Measurements from ENCODE around the gene UBE2G2. TPM values are rescaled to one million over a fixed set of nuclear protein-coding genes. Genes with fewer than 3 reads are reported as not detected.

The UBE2G2 gene
- total RNA-seq, 6 donors from 2014 or later, result 74.4 to 218 (median 80.1) TPM

DNA sequence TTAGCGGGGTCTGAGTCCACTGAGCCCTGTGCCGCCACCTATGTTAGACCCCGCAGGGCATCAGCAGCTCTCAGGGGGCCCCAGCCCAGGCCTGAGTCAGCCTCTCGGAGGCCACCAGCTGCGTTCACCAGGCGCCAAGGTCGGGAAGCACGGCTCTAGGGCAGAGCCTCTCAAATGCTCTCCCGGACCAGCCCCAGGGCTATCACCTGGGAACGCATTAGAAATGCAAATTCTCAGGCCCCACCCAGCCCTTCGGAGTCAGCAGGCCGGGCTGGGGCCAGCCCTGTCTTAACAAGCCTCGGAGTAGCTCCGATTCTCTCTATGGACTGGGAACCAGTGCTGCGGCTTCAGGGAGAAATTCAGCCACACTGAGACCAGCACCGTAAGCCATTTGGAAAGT, 53.0 kb downstream of the UBE2G2 start:
- Histone ChIP-seq H3K27me3 (no peaks in the 10 kb centered on the region), H3K4me1 (no peaks in the 10 kb centered on the region), H3K27ac (no peak overlapping the region), H3K9me3 (no peaks in the 10 kb centered on the region), H3K4me3 (no peak overlapping the region), H3K36me3 (no peaks in the 10 kb centered on the region)
- ATAC-seq (ENCODE audit: low FRiP score in 2 of 2), result no peak
- TF ChIP-seq EP300 (IDR thresholded peaks at IDR 0.05), result no peak
- no peak for TF ChIP-seq POLR2A (IDR thresholded peaks at IDR 0.05)
- no peak for TF ChIP-seq POLR2AphosphoS5 (IDR thresholded peaks at IDR 0.05)
- TF ChIP-seq, protein P1, sequence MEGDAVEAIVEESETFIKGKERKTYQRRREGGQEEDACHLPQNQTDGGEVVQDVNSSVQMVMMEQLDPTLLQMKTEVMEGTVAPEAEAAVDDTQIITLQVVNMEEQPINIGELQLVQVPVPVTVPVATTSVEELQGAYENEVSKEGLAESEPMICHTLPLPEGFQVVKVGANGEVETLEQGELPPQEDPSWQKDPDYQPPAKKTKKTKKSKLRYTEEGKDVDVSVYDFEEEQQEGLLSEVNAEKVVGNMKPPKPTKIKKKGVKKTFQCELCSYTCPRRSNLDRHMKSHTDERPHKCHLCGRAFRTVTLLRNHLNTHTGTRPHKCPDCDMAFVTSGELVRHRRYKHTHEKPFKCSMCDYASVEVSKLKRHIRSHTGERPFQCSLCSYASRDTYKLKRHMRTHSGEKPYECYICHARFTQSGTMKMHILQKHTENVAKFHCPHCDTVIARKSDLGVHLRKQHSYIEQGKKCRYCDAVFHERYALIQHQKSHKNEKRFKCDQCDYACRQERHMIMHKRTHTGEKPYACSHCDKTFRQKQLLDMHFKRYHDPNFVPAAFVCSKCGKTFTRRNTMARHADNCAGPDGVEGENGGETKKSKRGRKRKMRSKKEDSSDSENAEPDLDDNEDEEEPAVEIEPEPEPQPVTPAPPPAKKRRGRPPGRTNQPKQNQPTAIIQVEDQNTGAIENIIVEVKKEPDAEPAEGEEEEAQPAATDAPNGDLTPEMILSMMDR (IDR thresholded peaks at IDR 0.05), result no peak
- 60 to 70% methylated on average over 14 to 16 of the region's 16 CpGs for WGBS, 2 donors
- DNase-seq, result peak in 1 of 2 donors; percentile 56

DNA sequence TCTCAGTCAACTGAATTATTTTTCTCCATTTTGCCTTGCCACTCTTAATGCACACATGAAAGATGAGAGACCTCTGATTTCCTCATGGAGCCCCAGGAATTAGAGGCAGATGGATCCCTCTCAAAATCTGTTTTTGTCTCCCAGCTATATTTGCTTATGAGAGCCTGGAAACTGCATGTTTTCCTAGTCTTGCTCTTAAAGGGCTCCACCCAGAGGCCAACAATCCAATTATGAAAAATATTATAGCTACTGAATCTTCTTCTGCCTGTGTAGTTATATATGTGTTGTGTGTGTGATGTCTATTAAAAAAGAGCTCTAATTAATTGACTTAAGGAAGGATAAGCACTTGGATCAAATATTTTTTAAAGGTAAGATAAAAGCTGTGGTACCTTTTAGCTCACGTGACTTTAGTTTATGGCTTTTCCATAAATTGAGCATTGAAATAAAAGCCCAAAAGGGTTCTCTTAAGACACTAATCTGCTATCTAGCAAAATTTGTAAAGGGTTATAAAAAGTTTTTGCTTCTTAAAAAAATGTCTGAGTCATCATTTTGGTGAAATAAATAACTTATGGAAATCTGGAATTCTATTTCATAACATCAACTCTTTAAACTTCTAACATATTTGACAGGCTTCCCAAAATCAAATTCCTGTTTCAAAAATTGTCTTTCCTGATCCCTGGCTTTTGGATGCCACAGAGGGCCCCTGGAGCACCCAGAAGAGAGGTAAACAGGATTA, 59.0 kb downstream of the UBE2G2 start:
- Histone ChIP-seq H3K36me3 (no peaks in the 10 kb centered on the region), H3K4me1 (no peaks in the 10 kb centered on the region), H3K27me3 (no peaks in the 10 kb centered on the region), H3K4me3 (no peak overlapping the region), H3K9me3 (peaks cover 5 to 16% (median 8%) of the 10 kb centered on the region in 4 donors), H3K27ac (no peak overlapping the region)
- WGBS, 2 donors, result 94 to 98% methylated on average over 1 of the region's 1 CpG
- ATAC-seq (ENCODE audit: low FRiP score in 2 of 2), result no peak
- no peak for TF ChIP-seq EP300 (IDR thresholded peaks at IDR 0.05)
- no peak for TF ChIP-seq POLR2A (IDR thresholded peaks at IDR 0.05)
- TF ChIP-seq, protein P1 (IDR thresholded peaks at IDR 0.05), result no peak
- no peak for TF ChIP-seq POLR2AphosphoS5 (IDR thresholded peaks at IDR 0.05)
- no peak for DNase-seq

DNA sequence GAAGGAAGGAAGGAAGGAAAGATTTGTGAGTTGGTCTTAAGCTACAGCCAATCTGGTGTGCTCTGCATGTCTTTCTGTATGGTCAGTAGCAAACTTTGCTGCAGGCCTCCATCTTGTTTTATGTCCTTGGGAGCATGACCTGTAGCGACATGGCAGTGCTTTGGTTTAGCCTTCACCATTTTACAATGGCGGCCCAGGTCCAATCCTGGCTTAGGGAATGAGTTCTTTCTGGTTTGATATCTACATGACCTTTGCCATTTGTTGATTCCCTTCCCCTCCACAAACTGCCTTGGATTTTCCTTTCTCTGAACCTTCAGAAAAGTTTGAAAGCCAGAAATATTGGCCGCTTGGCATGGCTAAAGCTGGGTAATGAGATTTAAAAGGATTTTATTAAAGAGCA, 59.7 kb downstream of the UBE2G2 start:
- Histone ChIP-seq H3K4me1 (no peaks in the 10 kb centered on the region), H3K36me3 (no peaks in the 10 kb centered on the region), H3K27ac (no peak overlapping the region), H3K4me3 (no peak overlapping the region), H3K9me3 (peaks cover 10 to 22% (median 12%) of the 10 kb centered on the region in 4 donors), H3K27me3 (no peaks in the 10 kb centered on the region)
- DNase-seq (no peak), ATAC-seq (ENCODE audit: low FRiP score in 2 of 2) (no peak)
- WGBS, 2 donors, result 95 to 97% methylated on average over 3 of the region's 3 CpGs
- TF ChIP-seq, protein P1 (IDR thresholded peaks at IDR 0.05), result no peak
- TF ChIP-seq POLR2A (IDR thresholded peaks at IDR 0.05) (no peak), EP300 (IDR thresholded peaks at IDR 0.05) (no peak), POLR2AphosphoS5 (IDR thresholded peaks at IDR 0.05) (no peak)

DNA sequence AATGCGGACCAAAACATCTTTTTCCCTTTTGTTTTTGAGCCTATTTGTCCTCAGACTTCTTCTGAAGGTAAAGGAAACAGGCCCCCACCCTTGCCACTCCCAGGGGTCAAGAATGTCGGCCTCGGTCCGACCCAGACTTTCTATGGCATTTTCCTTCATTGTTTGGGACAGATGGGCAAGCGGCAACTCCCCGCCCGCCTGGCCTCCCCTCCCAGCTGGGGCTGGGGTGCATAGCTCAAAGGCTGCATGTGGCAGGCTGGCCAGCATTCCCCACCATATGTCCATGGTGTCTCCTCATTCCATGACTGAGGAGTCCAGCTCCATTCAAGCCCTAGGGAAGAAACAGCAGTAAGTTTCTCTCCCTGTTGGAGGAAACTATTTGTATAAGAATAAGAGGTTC, 60.9 kb downstream of the UBE2G2 start:
- H3K4me3 ChIP-seq, result no peak overlapping the region
- H3K27ac ChIP-seq, result no peak overlapping the region
- ATAC-seq (ENCODE audit: low FRiP score in 2 of 2) (no peak), DNase-seq (peak in 1 of 2 donors; percentile 40)
- no peaks in the 10 kb centered on the region for H3K4me1 ChIP-seq
- no peaks in the 10 kb centered on the region for H3K27me3 ChIP-seq
- TF ChIP-seq EP300 (IDR thresholded peaks at IDR 0.05), result no peak
- no peak for TF ChIP-seq POLR2A (IDR thresholded peaks at IDR 0.05)
- TF ChIP-seq POLR2AphosphoS5 (IDR thresholded peaks at IDR 0.05), result no peak
- TF ChIP-seq, protein P1 (IDR thresholded peaks at IDR 0.05), result no peak
- 82 to 92% methylated on average over 7 of the region's 7 CpGs for WGBS, 2 donors
- peaks cover 10 to 34% (median 12%) of the 10 kb centered on the region in 4 donors for H3K9me3 ChIP-seq
- H3K36me3 ChIP-seq, result no peaks in the 10 kb centered on the region

DNA sequence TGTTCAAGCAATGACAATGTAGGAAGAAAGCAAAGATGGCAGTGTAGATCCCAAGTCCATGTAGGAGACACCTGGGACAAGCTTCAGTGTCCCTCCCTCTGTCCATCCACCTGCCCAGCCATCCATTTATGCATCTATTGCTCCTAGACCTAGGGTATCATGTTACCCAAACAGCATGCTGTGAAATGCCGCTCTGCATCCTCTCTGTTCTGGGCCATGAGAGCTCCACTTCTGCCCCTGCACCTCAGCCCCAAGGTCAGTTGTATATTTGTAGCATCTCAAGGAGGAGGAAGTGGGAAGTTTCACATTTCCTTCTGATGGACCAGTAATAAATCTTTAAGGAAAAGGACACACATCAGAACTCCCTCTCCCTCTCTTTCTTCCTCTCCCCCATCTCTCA, 62.3 kb downstream of the UBE2G2 start:
- Histone ChIP-seq H3K27me3 (no peaks in the 10 kb centered on the region), H3K36me3 (no peaks in the 10 kb centered on the region), H3K9me3 (peaks cover 10 to 34% (median 12%) of the 10 kb centered on the region in 4 donors), H3K4me3 (no peak overlapping the region), H3K4me1 (no peaks in the 10 kb centered on the region), H3K27ac (no peak overlapping the region)
- no peak for DNase-seq
- WGBS, 2 donors, result 81 to 93% methylated on average over 1 of the region's 1 CpG
- ATAC-seq (ENCODE audit: low FRiP score in 2 of 2), result no peak
- TF ChIP-seq POLR2A (IDR thresholded peaks at IDR 0.05), result no peak
- no peak for TF ChIP-seq EP300 (IDR thresholded peaks at IDR 0.05)
- TF ChIP-seq POLR2AphosphoS5 (IDR thresholded peaks at IDR 0.05), result no peak
- TF ChIP-seq, protein P1 (IDR thresholded peaks at IDR 0.05), result no peak

All from upper lobe of left lung (tissue), 6 donors.